ENCODE data around the gene ARHGEF10L. TPM values are rescaled to one million over a fixed set of nuclear protein-coding genes. Genes with fewer than 3 reads are reported as not detected.

Gene ARHGEF10L
- total RNA-seq, 1 experiment from 2014 or later = 54.2 TPM

DNA sequence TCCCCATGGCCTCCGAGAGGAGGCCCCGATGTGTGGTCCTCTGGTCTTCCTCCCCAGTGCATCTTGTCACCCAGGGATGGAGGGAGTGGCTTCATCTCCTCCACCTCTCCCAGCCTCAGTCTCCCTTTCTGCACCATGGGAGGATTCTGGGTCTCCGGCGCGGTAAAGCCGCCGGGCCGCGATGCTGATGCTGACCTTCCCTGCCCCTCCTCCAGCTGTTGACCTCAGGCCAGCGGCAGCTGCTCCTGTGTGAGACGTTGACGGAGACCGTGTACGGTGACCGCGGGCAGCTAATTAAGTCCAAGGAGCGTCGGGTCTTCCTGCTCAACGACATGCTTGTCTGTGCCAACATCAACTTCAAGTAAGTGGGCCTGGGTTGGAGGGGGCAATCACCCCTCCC is 92.6 kb downstream of the ARHGEF10L start:
- no peak for DNase-seq (ENCODE audit: low spot score)

DNA sequence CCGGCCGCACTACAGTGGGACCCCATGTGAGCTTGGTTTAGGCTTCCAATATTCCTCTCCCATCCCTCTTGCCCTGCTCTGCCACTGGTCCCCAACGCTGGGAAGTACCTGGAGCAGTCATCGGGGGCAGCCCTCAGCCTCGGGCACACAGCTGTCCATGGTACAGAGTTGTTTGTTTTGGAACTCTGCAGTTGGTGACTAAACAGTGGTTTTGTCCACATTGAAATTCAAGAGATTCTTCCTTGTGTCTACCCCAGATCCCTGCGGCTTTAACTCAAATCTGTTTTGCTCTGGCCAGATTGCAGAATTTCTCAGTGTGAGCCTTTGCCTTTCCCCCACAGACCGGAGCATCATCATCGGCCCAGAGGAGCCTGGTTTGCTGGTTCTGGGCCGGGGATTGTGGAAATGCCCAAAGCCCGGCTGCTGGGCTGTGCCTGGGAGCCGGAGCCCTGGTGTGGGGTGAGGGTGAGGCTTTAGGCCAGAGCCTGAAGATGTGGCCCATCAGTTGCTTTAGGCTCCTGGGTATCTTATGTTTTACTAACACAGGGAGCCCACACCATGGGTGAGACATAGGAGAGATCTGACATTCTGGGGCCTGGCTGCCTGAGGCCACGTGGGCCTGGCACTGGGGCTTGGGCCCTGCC is 93.2 kb downstream of the ARHGEF10L start:
- DNase-seq (ENCODE audit: low spot score) = no peak

DNA sequence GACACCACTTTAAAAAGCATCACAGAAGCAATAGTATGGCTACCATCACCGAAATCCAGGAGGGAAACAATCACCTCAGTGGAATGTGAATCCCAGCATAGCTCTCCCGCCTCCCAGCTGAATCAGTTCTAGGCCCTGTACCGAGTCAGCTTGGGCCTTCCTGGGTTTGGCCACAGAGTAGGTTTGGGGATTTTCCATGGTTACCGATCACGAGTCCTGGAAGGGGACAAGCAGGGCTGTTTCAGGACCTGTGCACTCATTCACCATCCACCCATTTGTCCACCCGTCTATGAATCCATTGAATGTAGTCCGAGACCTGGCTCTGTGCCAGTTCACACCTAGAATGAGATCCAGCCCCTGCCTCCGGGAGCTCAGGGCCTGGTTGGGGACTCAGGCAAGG is 94.2 kb downstream of the ARHGEF10L start:
- no peak for DNase-seq (ENCODE audit: low spot score)

DNA sequence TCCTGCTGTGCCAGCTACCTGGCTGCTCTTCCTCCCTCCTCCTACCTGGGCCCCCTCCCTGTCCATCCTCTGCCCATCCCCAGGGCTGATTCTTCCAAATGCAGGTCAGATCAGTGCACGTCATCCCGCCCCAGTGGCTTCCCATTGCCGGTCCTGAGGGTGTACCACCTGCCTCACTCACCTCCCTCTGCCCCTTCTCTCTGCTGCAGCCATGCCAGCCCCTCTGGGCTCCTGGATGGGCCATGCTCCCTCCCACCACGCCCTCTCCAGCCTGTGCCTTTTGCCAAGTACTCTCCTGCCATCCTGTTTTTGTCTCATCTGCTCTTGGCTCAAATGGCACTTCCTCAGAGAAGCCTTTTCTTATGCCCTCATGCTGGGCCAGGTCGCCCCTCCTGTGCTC is 95.8 kb downstream of the ARHGEF10L start:
- no peak for DNase-seq (ENCODE audit: low spot score)

DNA sequence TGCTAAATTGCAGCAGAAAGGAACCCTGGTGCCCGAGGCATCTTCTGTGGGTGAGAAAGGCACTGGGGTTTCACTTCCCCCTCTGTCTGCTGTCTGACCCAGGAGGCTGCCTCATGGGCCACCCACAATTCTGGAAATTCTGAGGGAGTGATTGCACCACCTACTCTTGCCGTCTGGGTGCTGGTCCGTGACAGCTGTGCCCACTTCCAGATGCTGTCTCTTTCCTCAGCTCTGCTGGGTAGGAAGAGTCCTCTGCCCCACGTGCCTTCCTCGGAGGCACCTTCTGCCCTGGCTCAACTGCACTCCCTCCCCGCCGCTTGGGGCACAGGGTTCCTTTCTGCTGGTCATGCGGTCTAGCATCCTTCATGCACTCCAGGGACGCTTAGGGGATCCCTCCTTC is 96.3 kb downstream of the ARHGEF10L start:
- DNase-seq (ENCODE audit: low spot score) = no peak

DNA sequence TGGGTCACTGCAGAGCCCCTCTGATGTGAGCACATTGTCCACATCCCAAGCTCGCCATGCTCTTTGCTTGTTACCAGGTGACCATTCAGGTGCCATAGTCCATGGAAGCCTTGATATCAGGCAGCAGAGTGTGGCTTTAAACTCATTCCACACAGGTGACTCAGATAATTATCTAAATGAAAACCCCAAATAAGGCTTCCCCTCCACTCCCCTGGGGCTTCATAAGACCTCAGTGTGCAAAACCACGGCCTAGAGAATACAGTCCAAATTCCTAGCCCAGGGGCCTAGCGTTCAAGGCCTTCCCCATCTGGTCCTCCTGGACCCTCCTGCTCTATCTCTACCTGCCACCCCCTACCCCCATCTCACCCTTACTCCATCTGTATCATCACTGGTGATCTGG is 97.1 kb downstream of the ARHGEF10L start:
- DNase-seq (ENCODE audit: low spot score) = no peak

DNA sequence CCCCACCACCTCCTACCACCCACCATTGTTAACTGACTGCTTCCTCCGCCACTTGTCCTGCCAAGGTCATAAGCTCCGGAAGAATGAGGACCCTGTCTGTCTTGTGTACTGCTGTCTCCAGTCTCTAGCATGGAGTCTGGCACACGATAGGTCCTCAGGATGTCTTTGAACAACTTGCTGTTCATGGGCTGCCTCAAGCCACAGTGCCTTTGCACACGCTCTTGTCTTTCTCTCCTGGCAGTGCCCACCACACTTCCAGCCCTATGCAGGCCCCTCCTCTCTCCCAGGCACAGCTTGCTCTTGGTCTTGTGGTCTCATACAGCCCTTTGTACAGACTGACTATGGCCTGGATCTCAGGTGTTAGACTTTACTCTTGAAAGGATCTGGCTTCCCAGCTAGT is 97.6 kb downstream of the ARHGEF10L start:
- DNase-seq (ENCODE audit: low spot score) = no peak

DNA sequence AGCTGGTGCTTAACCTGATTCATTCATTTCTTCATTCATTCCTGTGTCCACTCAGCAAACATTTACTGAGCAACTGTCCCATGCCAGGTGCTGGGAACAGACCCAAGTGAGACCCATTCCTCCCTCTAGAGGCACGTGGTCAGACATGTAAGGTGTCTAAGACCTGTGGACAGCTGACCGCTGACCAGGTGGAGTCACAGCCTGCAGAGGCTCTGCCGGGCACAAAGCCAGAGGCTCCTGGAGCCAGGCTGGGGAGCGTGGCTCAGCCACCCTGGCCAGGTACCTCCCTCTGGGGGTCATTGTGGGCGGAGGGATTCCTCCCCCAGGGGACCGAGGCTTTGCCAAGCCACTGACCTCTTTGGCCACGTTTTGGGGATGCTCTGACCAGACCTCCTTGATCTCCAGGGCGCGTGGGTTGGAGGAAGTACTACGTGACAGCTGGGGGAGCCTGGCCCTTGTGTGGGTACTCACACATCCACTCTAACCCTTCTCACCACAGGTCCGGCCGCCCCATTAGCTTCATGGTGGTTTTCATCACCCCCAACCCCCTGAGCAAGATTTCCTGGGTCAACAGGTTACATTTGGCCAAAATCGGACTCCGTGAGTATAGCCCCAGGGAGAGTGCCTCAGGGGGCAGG is 100.3 kb downstream of the ARHGEF10L start:
- no peak for DNase-seq (ENCODE audit: low spot score)

DNA sequence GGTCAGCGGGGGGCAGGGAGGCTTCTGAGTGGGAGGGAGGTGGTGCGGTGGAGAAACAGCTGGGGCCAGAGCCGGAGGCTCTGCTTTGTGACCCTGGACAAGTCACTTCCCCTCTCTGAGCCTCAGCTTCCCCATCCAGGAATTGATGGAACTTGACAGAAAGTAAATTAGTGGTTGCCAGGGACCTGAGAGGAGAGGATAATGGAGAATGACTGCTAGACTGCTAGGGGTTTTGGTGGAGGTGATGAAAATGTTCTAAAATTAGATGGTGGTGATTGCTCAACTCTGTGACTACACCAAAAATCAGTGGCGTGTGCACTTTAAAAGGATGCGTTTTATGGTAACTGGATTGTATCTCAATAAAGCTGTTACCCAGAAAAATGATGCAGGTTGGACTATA is 100.9 kb downstream of the ARHGEF10L start:
- no peak for DNase-seq (ENCODE audit: low spot score)

DNA sequence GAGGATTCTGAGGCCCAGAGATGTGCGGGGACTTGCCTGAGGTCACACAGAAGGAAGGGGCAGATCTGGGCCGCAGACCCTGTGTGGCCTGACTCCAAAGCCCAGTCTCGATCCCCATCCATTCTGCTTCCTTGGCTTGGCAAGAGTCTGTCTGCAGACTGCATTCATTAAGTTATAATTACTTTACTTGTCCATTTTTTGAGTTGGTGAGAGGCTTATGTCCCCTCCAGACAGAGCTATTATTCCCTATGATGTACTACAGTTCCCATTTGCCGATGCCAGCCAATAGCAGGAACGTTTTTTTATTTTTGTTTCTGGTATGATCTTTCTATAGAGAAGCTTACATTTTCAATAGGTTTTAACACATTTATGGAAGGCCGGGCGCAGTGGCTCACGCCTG is 101.5 kb downstream of the ARHGEF10L start:
- no peak for DNase-seq (ENCODE audit: low spot score)

DNA sequence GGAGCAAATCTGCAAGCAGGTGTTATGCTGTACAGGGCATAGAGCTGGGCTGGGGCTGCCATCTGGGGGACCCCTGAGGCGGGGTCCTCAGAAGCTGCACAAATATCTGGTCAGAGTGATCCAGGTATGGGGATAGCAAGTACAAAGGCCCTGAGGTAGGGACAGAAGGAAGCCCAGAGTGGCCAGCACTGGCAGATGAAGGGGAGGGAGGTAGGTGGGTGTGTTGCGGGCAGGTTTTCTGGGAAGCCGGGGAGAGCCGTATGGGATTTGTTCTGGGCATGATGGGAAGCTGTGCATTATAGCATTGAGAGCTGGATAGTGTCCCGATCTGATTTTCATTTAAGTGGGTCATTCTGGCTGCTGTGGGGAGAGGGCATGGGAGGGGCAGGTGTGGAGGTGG is 102.7 kb downstream of the ARHGEF10L start:
- no peak for DNase-seq (ENCODE audit: low spot score)

DNA sequence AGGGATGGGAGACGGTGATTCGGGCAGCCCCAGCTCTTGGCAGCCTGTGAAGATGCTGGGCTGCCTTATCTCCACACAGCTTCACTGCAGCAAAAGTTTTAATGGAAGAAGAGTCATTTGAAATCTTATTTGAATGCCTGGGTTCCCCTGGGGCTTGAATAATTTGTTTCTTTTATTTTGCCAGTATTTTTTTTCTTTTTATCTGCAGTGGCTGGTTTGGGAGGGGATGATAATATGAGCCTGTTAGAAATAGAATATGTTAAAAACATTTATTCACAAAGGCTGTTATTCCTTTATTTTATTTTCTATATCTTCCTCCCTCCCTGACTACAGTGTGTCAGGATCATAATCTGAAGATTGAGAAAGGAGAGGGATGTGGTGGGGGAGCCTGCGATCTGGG is 103.4 kb downstream of the ARHGEF10L start:
- no peak for DNase-seq (ENCODE audit: low spot score)

DNA sequence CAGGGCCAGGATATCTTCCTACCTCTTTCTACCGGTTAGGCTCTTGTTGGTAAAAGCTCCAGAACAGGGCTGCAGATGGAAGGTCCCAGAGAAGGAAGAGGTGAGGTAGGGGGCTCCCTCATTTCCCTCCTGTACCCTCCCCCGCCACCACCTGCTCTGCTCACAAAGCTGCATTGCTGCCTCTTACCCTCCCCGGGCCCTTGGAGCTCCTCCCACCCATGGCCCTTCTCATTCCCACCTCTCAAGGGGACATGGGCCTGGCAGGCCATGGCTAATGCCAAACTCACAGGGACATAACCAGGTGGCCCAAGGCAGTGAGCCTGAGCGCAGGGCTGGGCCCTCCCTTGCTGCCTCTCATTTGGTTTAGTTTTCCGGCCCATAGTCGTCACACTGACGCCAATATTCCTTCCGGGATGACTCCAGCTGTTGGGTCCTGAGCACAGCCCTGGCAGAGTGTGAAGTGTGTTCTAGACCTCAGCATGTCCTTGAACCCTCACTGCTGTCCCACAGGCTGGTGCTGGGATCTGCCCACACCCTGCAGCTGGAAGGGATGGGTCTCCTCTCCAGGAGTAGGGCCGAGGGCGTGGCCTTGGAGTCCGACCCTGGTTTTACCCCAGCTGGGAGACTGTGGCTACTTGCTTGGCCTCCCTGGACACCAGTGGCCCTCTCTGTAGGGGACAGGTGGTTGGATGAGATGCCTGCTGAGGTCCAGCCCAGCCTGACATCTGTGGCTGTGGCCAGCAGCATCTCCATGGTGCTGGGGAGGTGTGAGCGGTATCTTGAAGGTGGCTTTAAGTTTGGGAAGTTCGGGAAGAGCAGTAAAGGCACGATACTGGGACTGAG is 104.6 kb downstream of the ARHGEF10L start:
- no peak for DNase-seq (ENCODE audit: low spot score)

DNA sequence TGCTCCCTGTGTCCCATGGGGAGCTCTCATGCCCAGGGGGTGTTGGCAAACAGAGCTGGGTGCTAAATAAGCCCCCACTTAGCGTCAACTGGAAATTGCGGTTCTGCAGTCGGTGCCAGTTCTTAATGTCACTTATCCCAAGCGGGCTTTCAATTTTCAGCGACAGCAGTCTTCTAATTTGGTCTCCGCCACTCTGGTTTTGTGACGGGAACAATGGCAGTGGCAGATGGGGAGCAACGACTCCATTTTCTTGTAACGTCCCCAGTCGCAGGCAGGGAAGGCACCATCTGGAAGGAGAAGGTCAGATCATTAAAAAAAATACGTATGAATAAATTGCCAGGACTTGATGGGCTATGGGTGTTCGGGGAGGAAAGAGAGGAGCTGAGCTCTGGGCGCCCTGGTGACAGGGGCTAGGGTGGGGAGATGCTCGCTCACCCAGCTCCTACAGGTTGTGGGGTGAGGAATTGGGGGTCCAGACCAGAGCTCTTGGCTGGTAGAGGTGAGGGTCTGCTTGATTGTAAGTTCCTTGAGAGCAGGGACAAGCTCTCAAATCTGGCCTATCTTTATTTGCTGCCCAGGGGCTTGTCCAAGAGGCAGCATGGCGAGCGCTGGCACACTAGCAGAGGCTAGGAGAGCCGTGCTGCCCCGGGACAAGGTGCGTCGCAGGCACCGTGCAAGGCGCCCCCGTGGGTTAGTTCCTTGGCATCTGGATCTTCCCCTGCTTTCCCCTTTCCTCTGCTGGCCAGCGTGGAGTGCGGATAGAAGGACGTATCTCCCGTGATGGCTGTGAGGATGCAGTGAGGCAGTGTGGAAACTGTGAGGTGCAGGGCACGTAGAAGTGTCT is 105.8 kb downstream of the ARHGEF10L start:
- DNase-seq (ENCODE audit: low spot score) = no peak

DNA sequence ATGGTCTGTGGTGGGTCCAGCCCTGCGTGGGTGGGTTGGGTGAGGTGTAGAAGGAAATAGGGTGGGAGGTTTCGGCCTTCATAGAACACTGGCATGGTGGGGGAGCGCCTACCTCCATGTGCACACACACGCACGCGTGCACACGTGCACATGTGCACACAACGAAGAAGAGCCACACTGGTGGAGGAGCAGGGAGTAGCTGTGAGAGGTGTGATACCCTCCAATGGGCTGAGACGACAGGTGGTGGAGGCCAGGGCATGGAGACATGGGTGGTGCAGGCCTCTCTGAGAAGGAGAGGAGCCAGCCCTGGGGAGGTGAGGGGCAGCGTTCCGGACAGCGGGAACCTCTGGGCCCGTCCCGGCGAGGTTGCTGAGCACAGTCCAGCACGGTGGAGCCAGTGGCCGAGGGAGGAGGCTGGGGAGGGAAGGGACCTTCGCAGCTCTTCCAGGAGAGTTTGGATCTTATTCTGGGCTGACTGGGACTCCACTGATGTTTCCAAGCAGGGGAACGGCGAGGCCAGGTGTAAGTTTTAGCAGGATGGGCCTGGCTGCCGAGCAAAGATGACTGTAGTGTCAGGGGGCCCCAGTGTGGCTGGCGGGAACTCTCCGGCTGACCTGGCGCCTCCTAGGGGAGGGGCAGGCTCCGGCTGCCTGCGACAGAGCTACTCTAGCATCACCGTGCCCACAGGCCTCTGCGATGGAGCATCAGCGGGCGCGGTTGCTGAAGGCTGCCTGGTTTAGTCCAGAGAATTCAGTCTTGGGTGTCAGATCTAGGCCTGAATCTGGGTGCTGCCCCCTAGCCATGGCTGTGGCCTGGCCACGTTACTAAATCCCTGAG is 107.2 kb downstream of the ARHGEF10L start:
- DNase-seq (ENCODE audit: low spot score) = no peak

DNA sequence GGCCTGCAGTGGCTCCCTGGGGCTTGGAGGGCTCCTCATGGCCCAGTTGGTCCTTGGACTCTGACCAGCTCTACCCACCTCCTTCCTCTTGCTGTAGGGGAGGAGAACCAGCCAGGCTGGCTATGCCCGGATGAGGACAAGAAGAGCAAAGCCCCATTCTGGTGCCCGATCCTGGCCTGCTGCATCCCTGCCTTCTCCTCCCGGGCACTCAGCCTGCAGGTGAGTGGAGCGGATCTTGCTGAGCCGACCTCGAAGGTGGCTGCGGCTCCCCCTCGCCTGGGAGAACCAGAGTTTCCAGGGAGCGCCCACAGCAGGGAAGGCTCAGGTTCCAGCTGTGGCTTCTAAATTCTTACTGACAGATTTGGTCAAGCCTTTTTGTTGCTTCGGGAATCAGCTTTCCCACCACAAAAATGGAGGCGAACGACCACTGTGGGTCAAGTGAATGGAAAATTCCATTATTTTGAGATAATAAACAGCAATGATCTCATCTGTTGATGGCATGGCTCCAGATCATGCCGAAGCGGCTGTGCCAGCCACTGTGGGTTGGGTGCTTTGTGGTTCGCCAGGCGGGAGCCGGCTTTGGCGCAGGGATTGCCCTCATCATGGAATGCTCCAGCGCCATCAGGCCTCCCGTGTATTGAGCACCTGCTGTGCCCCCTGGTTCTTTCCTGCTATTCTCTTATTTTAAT is 109.1 kb downstream of the ARHGEF10L start:
- no peak for DNase-seq (ENCODE audit: low spot score)

DNA sequence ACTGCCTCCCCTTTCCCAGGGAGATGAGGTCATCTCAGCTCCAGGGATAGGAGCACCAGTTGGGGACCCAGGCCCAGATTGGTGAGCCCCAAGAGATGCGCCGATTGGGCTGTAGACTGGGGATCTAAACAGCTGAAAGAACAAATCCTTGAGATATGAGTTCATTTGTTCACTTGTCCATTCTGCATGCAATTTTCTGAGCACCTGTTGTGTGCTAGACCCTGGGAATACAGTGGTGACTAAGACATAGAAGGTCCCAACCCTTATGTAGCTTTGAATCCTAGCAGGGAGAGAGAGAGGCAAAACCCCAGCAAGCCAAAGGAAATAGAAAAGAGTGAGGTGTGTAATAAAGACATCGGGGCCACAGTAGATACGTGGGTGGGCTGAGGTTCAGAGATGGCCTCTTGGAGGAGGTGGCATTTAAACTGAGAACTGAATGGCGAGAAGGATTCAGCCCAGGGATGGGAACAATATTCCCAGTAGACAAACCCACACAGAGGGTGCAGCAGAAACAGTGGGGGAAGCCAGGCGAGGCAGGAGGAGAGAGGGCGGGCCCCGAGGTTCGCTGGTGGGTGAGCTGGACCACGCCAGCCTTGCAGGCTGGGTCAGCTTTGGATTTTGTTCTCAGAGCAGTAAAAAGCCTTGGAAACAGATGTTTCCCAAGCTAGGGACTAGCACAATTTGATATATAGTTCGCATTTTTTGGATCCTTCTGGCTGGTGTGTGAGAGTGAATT is 110.0 kb downstream of the ARHGEF10L start:
- DNase-seq (ENCODE audit: low spot score) = no peak

DNA sequence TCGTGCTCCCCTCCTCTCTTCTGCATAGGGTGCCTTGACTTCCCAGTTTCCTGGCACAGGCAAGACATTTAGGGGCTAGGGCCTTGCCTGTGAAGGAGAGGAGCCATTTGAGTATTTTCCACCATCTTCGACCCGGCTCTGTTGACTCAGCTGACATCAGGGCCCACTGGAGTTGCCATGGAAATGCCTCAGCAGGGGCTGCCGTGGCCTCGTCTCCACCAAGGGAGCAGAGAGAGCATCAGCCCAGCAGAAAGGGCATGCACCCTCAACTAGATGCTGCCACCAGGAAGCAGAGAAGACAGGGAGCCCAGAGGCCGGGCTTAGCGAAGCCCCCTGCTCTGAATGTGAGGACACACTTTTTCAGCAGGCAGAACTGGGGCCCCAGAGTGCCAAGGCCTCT is 113.8 kb downstream of the ARHGEF10L start:
- DNase-seq (ENCODE audit: low spot score) = no peak

DNA sequence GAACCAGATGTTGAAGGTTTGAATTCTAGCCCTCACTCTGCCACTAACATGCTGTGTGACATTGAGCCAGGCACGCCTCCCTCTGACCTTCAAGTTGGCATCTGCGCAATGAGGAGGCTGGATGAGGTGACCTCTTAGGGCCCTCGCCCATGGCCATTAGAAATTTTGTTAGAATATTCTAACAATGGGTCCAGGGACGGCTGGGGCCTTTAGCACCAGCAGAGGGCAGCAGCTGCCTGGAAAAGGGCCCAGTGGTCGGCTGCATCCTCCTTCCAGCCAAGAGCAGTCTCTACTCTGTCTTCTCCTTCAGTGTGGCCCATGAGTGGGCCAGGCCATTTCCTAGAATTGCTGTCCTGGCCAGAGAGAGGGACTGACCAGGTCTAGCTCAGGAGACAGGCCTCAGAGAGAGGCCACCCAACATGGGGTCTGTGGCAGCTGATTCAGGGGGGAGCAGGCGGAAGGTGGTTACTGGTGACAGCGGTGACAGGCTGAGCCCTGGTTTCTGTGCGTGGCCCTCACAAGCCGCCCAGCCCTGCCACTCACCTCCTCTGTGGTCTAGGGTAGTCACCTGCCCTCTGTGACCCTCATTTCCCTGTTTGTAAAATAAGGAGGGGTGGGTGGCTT is 114.3 kb downstream of the ARHGEF10L start:
- DNase-seq (ENCODE audit: low spot score) = peak; percentile 38
